IMR-90 (cell line): Measurements from ENCODE around the gene GLT1D1.

Source experiments
- BHLHE40 ChIP-seq: fragments of 150-350 bp; IDR thresholded peaks from 2 replicates; pipeline ENCODE4 v1.6.1; 2016; ENCODE audit warnings: mild to moderate bottlenecking, low read depth, low read length
- FOS ChIP-seq: fragments of 150-350 bp; IDR thresholded peaks from 2 replicates; pipeline ENCODE4 v1.6.1; 2016; ENCODE audit warnings: low read depth, low read length
- MAFK ChIP-seq: IDR thresholded peaks from 2 replicates; pipeline ENCODE4 v1.6.1; 2012; ENCODE audit warnings: low read depth, low read length, improper control_type of control experiment
- MAZ ChIP-seq: IDR thresholded peaks from 2 replicates; pipeline ENCODE4 v1.6.1; 2012; ENCODE audit warnings: low read depth, mild to moderate bottlenecking, low read length, improper control_type of control experiment, moderate library complexity, borderline replicate concordance
- NFE2L2 ChIP-seq: fragments of 150-350 bp; IDR thresholded peaks from 2 replicates; pipeline ENCODE4 v1.6.1; 2016; ENCODE audit warnings: low read depth, mild to moderate bottlenecking, low read length
- POLR2A ChIP-seq: IDR thresholded peaks from 2 replicates; pipeline ENCODE4 v1.6.1; 2012; ENCODE audit warnings: mild to moderate bottlenecking, low read depth, low read length
- RFX5 ChIP-seq: IDR thresholded peaks from 2 replicates; pipeline ENCODE4 v1.8.0; 2012; ENCODE audit warnings: low read depth, mild to moderate bottlenecking, low read length, moderate library complexity
- SMC3 ChIP-seq: fragments of 150-350 bp; IDR thresholded peaks from 2 replicates; pipeline ENCODE4 v1.6.1; 2016; ENCODE audit warnings: low read depth, mild to moderate bottlenecking, antibody characterized with exemption, low read length, moderate library complexity
- TF ChIP-seq, protein P1 (sequence below): conservative IDR thresholded peaks from 2 replicates; pipeline ENCODE4 v1.5.1; 2012; ENCODE audit warnings: mild to moderate bottlenecking, low read depth, low read length, improper control_type of control experiment
- TF ChIP-seq, protein P2 (sequence below): fragments of 150-350 bp; IDR thresholded peaks from 2 replicates; pipeline ENCODE4 v1.6.1; 2017; ENCODE audit warnings: mild to moderate bottlenecking, antibody characterized with exemption, low read length, low read depth
- TF ChIP-seq, protein P3 (sequence below): fragments of 150-350 bp; IDR thresholded peaks from 2 replicates; pipeline ENCODE4 v1.6.1; 2016; ENCODE audit warnings: low read depth, mild to moderate bottlenecking, low read length, moderate library complexity, borderline replicate concordance

DNA sequence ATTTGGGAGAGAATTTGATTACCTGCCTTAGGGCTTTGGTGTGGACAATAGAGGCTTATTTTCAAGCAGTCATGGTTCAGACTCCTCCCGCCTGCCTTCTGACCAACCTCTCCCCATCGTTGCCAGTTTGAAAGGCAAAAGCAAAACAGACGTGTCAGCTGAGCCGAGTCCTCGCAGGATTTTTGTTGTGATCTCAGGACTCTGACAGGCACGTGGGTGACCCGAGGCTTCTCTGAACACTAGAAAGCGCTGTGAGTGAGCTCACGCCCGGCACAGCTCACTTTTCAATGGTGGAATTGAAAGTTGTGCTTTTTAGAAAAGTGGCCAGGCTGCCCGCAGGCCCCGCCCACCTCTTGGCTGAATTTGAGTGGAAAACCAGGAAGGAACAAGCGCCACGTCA lies 130.1 kb downstream of the GLT1D1 start:
- TF ChIP-seq POLR2A (no peak), SMC3 (no peak), FOS (no peak), BHLHE40 (no peak), MAZ (no peak), NFE2L2 (no peak), RFX5 (no peak), MAFK (no peak)
- TF ChIP-seq, protein P1, sequence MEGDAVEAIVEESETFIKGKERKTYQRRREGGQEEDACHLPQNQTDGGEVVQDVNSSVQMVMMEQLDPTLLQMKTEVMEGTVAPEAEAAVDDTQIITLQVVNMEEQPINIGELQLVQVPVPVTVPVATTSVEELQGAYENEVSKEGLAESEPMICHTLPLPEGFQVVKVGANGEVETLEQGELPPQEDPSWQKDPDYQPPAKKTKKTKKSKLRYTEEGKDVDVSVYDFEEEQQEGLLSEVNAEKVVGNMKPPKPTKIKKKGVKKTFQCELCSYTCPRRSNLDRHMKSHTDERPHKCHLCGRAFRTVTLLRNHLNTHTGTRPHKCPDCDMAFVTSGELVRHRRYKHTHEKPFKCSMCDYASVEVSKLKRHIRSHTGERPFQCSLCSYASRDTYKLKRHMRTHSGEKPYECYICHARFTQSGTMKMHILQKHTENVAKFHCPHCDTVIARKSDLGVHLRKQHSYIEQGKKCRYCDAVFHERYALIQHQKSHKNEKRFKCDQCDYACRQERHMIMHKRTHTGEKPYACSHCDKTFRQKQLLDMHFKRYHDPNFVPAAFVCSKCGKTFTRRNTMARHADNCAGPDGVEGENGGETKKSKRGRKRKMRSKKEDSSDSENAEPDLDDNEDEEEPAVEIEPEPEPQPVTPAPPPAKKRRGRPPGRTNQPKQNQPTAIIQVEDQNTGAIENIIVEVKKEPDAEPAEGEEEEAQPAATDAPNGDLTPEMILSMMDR, result no peak
- TF ChIP-seq, protein P2, sequence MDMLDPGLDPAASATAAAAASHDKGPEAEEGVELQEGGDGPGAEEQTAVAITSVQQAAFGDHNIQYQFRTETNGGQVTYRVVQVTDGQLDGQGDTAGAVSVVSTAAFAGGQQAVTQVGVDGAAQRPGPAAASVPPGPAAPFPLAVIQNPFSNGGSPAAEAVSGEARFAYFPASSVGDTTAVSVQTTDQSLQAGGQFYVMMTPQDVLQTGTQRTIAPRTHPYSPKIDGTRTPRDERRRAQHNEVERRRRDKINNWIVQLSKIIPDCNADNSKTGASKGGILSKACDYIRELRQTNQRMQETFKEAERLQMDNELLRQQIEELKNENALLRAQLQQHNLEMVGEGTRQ, result no peak
- TF ChIP-seq, protein P3, sequence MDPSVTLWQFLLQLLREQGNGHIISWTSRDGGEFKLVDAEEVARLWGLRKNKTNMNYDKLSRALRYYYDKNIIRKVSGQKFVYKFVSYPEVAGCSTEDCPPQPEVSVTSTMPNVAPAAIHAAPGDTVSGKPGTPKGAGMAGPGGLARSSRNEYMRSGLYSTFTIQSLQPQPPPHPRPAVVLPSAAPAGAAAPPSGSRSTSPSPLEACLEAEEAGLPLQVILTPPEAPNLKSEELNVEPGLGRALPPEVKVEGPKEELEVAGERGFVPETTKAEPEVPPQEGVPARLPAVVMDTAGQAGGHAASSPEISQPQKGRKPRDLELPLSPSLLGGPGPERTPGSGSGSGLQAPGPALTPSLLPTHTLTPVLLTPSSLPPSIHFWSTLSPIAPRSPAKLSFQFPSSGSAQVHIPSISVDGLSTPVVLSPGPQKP, result no peak
